HG03571 (cell line): ENCODE data around the gene SYTL3.
"Not testable (repeated sequence)": the region's sequence is repeated elsewhere in the genome, so short reads cannot be mapped to it uniquely, and the experiment has no call there.

Experiments
- ATAC-seq: cut with Tn5 transposase; IDR thresholded peaks from one replicate; pipeline ENCODE4 v1.9.1; 2021; ENCODE audit not compliant: unreplicated experiment

Gene SYTL3

GRCh38 chr6:158661156-158661685 lies 11.4 kb downstream of the SYTL3 start:
- no peak for ATAC-seq

- no peak for ATAC-seq
These were observed 12.7 kb downstream of the SYTL3 start for GRCh38 chr6:158662607-158662953.

- ATAC-seq = no peak
These were observed 13.2 kb downstream of the SYTL3 start for GRCh38 chr6:158662954-158663624.

GRCh38 chr6:158663625-158664165 lies 13.8 kb downstream of the SYTL3 start:
- no peak for ATAC-seq

GRCh38 chr6:158665332-158665731 lies 15.5 kb downstream of the SYTL3 start:
- ATAC-seq = no peak

- no peak for ATAC-seq
These were observed 16.9 kb downstream of the SYTL3 start for GRCh38 chr6:158666628-158667359.

- no peak for ATAC-seq
These were observed 17.6 kb downstream of the SYTL3 start for GRCh38 chr6:158667360-158667981.

- no peak for ATAC-seq
These were observed 18.9 kb downstream of the SYTL3 start for GRCh38 chr6:158668707-158669103.

- ATAC-seq = no peak
These were observed 19.5 kb downstream of the SYTL3 start for GRCh38 chr6:158669145-158670035.

GRCh38 chr6:158672119-158672518 lies 22.3 kb downstream of the SYTL3 start:
- not testable (repeated sequence) for ATAC-seq

GRCh38 chr6:158672726-158673125 lies 22.9 kb downstream of the SYTL3 start:
- ATAC-seq = no peak

GRCh38 chr6:158674342-158675131 lies 24.7 kb downstream of the SYTL3 start:
- ATAC-seq = no peak

GRCh38 chr6:158677094-158677493 lies 27.2 kb downstream of the SYTL3 start:
- not testable (repeated sequence) for ATAC-seq

GRCh38 chr6:158677906-158678578 lies 28.2 kb downstream of the SYTL3 start:
- no peak for ATAC-seq

GRCh38 chr6:158680015-158680414 lies 30.2 kb downstream of the SYTL3 start:
- ATAC-seq = no peak

GRCh38 chr6:158680481-158680880 lies 30.6 kb downstream of the SYTL3 start:
- ATAC-seq = no peak

- no peak for ATAC-seq
These were observed 34.5 kb downstream of the SYTL3 start for GRCh38 chr6:158684311-158684710.

GRCh38 chr6:158684745-158685324 lies 35.0 kb downstream of the SYTL3 start:
- ATAC-seq = no peak

- no peak for ATAC-seq
These were observed 36.5 kb downstream of the SYTL3 start for GRCh38 chr6:158686311-158686710.
